GM12872 (cell line): Measurements from ENCODE around the gene MATN4.

Source experiments
- CTCF ChIP-seq: IDR thresholded peaks from 3 replicates; pipeline ENCODE4 v1.5.1; 2011; ENCODE audit warnings: low read depth, mild to moderate bottlenecking, low read length, moderate library complexity; ENCODE audit not compliant: insufficient read depth

The MATN4 gene

GRCh38 chr20:45308117-45308778 is at the start of gene MATN4:
MATN4 (minus strand) TSS chr20:45308299; CDS start chr20:45305582, 2,717 bp downstream.
- no peak for TF ChIP-seq CTCF

GRCh38 chr20:45355209-45356084 is 47.3 kb upstream of the MATN4 start:
- TF ChIP-seq CTCF: no peak

GRCh38 chr20:45354423-45355208 is 46.5 kb upstream of the MATN4 start:
- no peak for TF ChIP-seq CTCF

- TF ChIP-seq CTCF: no peak
Observed at GRCh38 chr20:45353746-45354145, 45.6 kb upstream of the MATN4 start.

- TF ChIP-seq CTCF: no peak
Observed at GRCh38 chr20:45352729-45353128, 44.6 kb upstream of the MATN4 start.

- no peak for TF ChIP-seq CTCF
Observed at GRCh38 chr20:45350217-45350616, 42.1 kb upstream of the MATN4 start.
